Measurements from ENCODE around the gene CIAO3. TPM values are rescaled to one million over a fixed set of nuclear protein-coding genes. Genes with fewer than 3 reads are reported as not detected.

Gene CIAO3
- total RNA-seq, 1 donor from 2014 or later = 34.5 TPM

- DNase-seq (ENCODE audit: low read depth) = no peak
- no peak for TF ChIP-seq CTCF (IDR thresholded peaks at IDR 0.05; ENCODE audit: insufficient read depth, low read length, poor library complexity, severe bottlenecking)
- Histone ChIP-seq H3K36me3 (ENCODE audit: control insufficient read depth, insufficient read depth, low read length) (no peaks in the 10 kb centered on the region), H3K27me3 (ENCODE audit: control insufficient read depth, insufficient read depth, low read length) (no peaks in the 10 kb centered on the region), H3K4me3 (ENCODE audit: low read depth, low read length) (peak within 1 kb of the TSS; percentile 80)
Measured at GRCh38 chr16:720990-721764, 19.6 kb downstream of the CIAO3 start, which contains the start of gene ANTKMT. TSS of gene ANTKMT (plus strand) at chr16:721146. CDS start at chr16:721275, 129 bp downstream.

GRCh38 chr16:720447-720989 is 20.3 kb downstream of the CIAO3 start:
- Histone ChIP-seq H3K4me3 (ENCODE audit: low read depth, low read length) (peak overlapping the region; percentile 80), H3K36me3 (ENCODE audit: control insufficient read depth, insufficient read depth, low read length) (no peaks in the 10 kb centered on the region), H3K27me3 (ENCODE audit: control insufficient read depth, insufficient read depth, low read length) (no peaks in the 10 kb centered on the region)
- TF ChIP-seq CTCF (IDR thresholded peaks at IDR 0.05; ENCODE audit: insufficient read depth, low read length, poor library complexity, severe bottlenecking) = no peak
- no peak for DNase-seq (ENCODE audit: low read depth)

GRCh38 chr16:719815-720446 is 20.9 kb downstream of the CIAO3 start:
- DNase-seq (ENCODE audit: low read depth) = no peak
- peak; percentile 53 for TF ChIP-seq CTCF (IDR thresholded peaks at IDR 0.05; ENCODE audit: insufficient read depth, low read length, poor library complexity, severe bottlenecking)
- no peaks in the 10 kb centered on the region for H3K36me3 ChIP-seq (ENCODE audit: control insufficient read depth, insufficient read depth, low read length)
- H3K27me3 ChIP-seq (ENCODE audit: control insufficient read depth, insufficient read depth, low read length) = no peaks in the 10 kb centered on the region
- H3K4me3 ChIP-seq (ENCODE audit: low read depth, low read length) = peak overlapping the region; percentile 80

- no peak for DNase-seq (ENCODE audit: low read depth)
- TF ChIP-seq CTCF (IDR thresholded peaks at IDR 0.05; ENCODE audit: insufficient read depth, low read length, poor library complexity, severe bottlenecking) = no peak
- no peaks in the 10 kb centered on the region for H3K27me3 ChIP-seq (ENCODE audit: control insufficient read depth, insufficient read depth, low read length)
- H3K4me3 ChIP-seq (ENCODE audit: low read depth, low read length) = no peak overlapping the region
- no peaks in the 10 kb centered on the region for H3K36me3 ChIP-seq (ENCODE audit: control insufficient read depth, insufficient read depth, low read length)
Measured at GRCh38 chr16:718922-719321, 21.9 kb downstream of the CIAO3 start.

GRCh38 chr16:718389-718788 is 22.4 kb downstream of the CIAO3 start:
- no peak overlapping the region for H3K4me3 ChIP-seq (ENCODE audit: low read depth, low read length)
- DNase-seq (ENCODE audit: low read depth) = no peak
- no peaks in the 10 kb centered on the region for H3K27me3 ChIP-seq (ENCODE audit: control insufficient read depth, insufficient read depth, low read length)
- TF ChIP-seq CTCF (IDR thresholded peaks at IDR 0.05; ENCODE audit: insufficient read depth, low read length, poor library complexity, severe bottlenecking) = no peak
- H3K36me3 ChIP-seq (ENCODE audit: control insufficient read depth, insufficient read depth, low read length) = no peaks in the 10 kb centered on the region
